Astrocyte (in vitro differentiated cells and primary cell): ENCODE measurements around the gene NEURL1. TPM values are rescaled to one million over a fixed set of nuclear protein-coding genes. Genes with fewer than 3 reads are reported as not detected.

Experiments
- DNase-seq: peaks from one replicate; pipeline ENCODE4 v3.0.0-alpha.2; 2010; ENCODE audit warnings: low read depth
- FAIRE-seq: peaks from 2 replicates; lab custom pipeline; 2011; peaks lifted over from hg19 to GRCh38; lab: Jason Lieb, UNC
- H2AFZ ChIP-seq: 2 replicates; pipeline ENCODE4 v1.6.0; 2012; ENCODE audit warnings: low read depth, low read length, inconsistent platforms
- H3K27ac ChIP-seq: 2 replicates; pipeline ENCODE4 v1.5.1; 2011; ENCODE audit warnings: low read depth, low read length, inconsistent platforms
- H3K27me3 ChIP-seq: 2 replicates; pipeline ENCODE4 v1.6.0; 2011; ENCODE audit warnings: low read length, inconsistent platforms; ENCODE audit not compliant: insufficient read depth
- H3K36me3 ChIP-seq: 2 replicates; pipeline ENCODE4 v1.5.1; 2011; ENCODE audit warnings: low read length, inconsistent platforms; ENCODE audit not compliant: insufficient read depth
- H3K4me1 ChIP-seq: 2 replicates; pipeline ENCODE4 v1.5.1; 2011; ENCODE audit warnings: low read length, inconsistent platforms; ENCODE audit not compliant: insufficient read depth
- H3K4me2 ChIP-seq: 2 replicates; pipeline ENCODE4 v1.6.0; 2012; ENCODE audit warnings: low read length, inconsistent platforms
- H3K4me3 ChIP-seq: 2 replicates; pipeline ENCODE4 v1.5.1; 2011; ENCODE audit warnings: low read depth, mild to moderate bottlenecking, low read length, inconsistent platforms; ENCODE audit not compliant: insufficient read depth
- H3K79me2 ChIP-seq: 2 replicates; pipeline ENCODE4 v1.6.0; 2012; ENCODE audit warnings: mild to moderate bottlenecking, low read length, inconsistent platforms; ENCODE audit not compliant: insufficient read depth
- H3K9ac ChIP-seq: 2 replicates; pipeline ENCODE4 v1.6.0; 2012; ENCODE audit warnings: mild to moderate bottlenecking, low read length, inconsistent platforms
- H3K9me3 ChIP-seq: 2 replicates; pipeline ENCODE4 v1.5.1; 2012; ENCODE audit warnings: low read depth, mild to moderate bottlenecking, low read length, inconsistent platforms; ENCODE audit not compliant: insufficient read depth
- H4K20me1 ChIP-seq: 2 replicates; pipeline ENCODE4 v1.6.0; 2012; ENCODE audit warnings: low read length, inconsistent platforms; ENCODE audit not compliant: insufficient read depth
- H3K27ac Mint-ChIP-seq: one replicate; pipeline ENCODE4 v1.8.0; 2021; ENCODE audit warnings: mild to moderate bottlenecking, mixed read lengths; ENCODE audit not compliant: unreplicated experiment
- H3K27me3 Mint-ChIP-seq: one replicate; pipeline ENCODE4 v1.8.0; 2021; ENCODE audit warnings: low read depth, mixed read lengths; ENCODE audit not compliant: unreplicated experiment
- H3K36me3 Mint-ChIP-seq: one replicate; pipeline ENCODE4 v1.8.0; 2021; ENCODE audit warnings: low read depth, mixed read lengths; ENCODE audit not compliant: unreplicated experiment
- H3K4me1 Mint-ChIP-seq: one replicate; pipeline ENCODE4 v1.8.0; 2021; ENCODE audit warnings: low read depth, mixed read lengths; ENCODE audit not compliant: unreplicated experiment
- H3K4me3 Mint-ChIP-seq: one replicate; pipeline ENCODE4 v1.8.0; 2021; ENCODE audit warnings: mild to moderate bottlenecking, moderate library complexity, mixed read lengths; ENCODE audit not compliant: unreplicated experiment
- H3K9me3 Mint-ChIP-seq: one replicate; pipeline ENCODE4 v1.8.0; 2021; ENCODE audit warnings: mild to moderate bottlenecking, mixed read lengths; ENCODE audit not compliant: unreplicated experiment
- CTCF ChIP-seq: IDR thresholded peaks from 2 replicates; pipeline ENCODE4 v1.5.1; 2011; ENCODE audit warnings: low read depth, mild to moderate bottlenecking, inconsistent platforms, low read length, moderate library complexity; ENCODE audit not compliant: insufficient read depth
- EZH2 ChIP-seq: IDR thresholded peaks from 2 replicates; pipeline ENCODE4 v1.6.1; 2012; ENCODE audit warnings: mild to moderate bottlenecking, low read length, inconsistent platforms; ENCODE audit not compliant: insufficient read depth
- total RNA-seq: library from RNA; stranded (reverse); gene quantifications from 2 replicates; pipeline ENCODE4 v1.2.1, GENCODE V29; 2021

Gene NEURL1
- total RNA-seq, 1 donor from 2014 or later = 1.5 TPM

GRCh38 chr10:103472005-103472404, 21.5 kb upstream of the NEURL1 start:
- Mint-ChIP-seq H3K4me1 (peaks cover 11% of the 10 kb centered on the region), H3K27me3 (peaks cover 8% of the 10 kb centered on the region), H3K4me3 (no peak overlapping the region), H3K9me3 (peaks cover 2% of the 10 kb centered on the region), H3K27ac (no peak overlapping the region), H3K36me3 (no peaks in the 10 kb centered on the region)
- no peak overlapping the region for H2AFZ ChIP-seq
- no peaks in the 10 kb centered on the region for H3K79me2 ChIP-seq
- no peak for FAIRE-seq
- no peak for DNase-seq
- H3K9me3 ChIP-seq = no peaks in the 10 kb centered on the region
- H3K4me3 ChIP-seq = no peak overlapping the region
- no peak overlapping the region for H3K9ac ChIP-seq
- H3K4me2 ChIP-seq = no peak overlapping the region
- H4K20me1 ChIP-seq = no peaks in the 10 kb centered on the region
- H3K36me3 ChIP-seq = no peaks in the 10 kb centered on the region
- peaks cover 31% of the 10 kb centered on the region for H3K27me3 ChIP-seq
- no peak for TF ChIP-seq EZH2
- no peak for TF ChIP-seq CTCF
- H3K4me1 ChIP-seq = no peaks in the 10 kb centered on the region
- H3K27ac ChIP-seq = no peak overlapping the region

GRCh38 chr10:103473261-103473671, 20.2 kb upstream of the NEURL1 start:
- no peak overlapping the region for H3K4me3 Mint-ChIP-seq

More at GRCh38 chr10:103473261-103473671, 20.2 kb upstream of the NEURL1 start:
- Histone ChIP-seq H3K36me3 (no peaks in the 10 kb centered on the region), H3K9me3 (no peaks in the 10 kb centered on the region), H3K9ac (no peak overlapping the region), H3K4me1 (no peaks in the 10 kb centered on the region), H2AFZ (peak overlapping the region; percentile 47), H3K4me2 (peak overlapping the region; percentile 11), H3K4me3 (no peak overlapping the region), H4K20me1 (no peaks in the 10 kb centered on the region), H3K27ac (no peak overlapping the region), H3K79me2 (no peaks in the 10 kb centered on the region), H3K27me3 (peaks cover 30% of the 10 kb centered on the region)
- FAIRE-seq (no peak), DNase-seq (no peak)
- TF ChIP-seq CTCF = no peak
- TF ChIP-seq EZH2 = no peak
- no peaks in the 10 kb centered on the region for H3K36me3 Mint-ChIP-seq
- H3K27ac Mint-ChIP-seq = no peak overlapping the region
- peaks cover 9% of the 10 kb centered on the region for H3K27me3 Mint-ChIP-seq
- H3K9me3 Mint-ChIP-seq = peaks cover 2% of the 10 kb centered on the region
- H3K4me1 Mint-ChIP-seq = peaks cover 4% of the 10 kb centered on the region
